HG03135 (cell line): Measurements from ENCODE around the gene EIF2AK2.
"Not testable (repeated sequence)": the region's sequence is repeated elsewhere in the genome, so short reads cannot be mapped to it uniquely, and the experiment has no call there.

Experiments used
- ATAC-seq: cut with Tn5 transposase; IDR thresholded peaks from one replicate; pipeline ENCODE4 v1.9.1; 2021; ENCODE audit warnings: mild to moderate bottlenecking, moderate library complexity; ENCODE audit not compliant: unreplicated experiment

Gene EIF2AK2

DNA sequence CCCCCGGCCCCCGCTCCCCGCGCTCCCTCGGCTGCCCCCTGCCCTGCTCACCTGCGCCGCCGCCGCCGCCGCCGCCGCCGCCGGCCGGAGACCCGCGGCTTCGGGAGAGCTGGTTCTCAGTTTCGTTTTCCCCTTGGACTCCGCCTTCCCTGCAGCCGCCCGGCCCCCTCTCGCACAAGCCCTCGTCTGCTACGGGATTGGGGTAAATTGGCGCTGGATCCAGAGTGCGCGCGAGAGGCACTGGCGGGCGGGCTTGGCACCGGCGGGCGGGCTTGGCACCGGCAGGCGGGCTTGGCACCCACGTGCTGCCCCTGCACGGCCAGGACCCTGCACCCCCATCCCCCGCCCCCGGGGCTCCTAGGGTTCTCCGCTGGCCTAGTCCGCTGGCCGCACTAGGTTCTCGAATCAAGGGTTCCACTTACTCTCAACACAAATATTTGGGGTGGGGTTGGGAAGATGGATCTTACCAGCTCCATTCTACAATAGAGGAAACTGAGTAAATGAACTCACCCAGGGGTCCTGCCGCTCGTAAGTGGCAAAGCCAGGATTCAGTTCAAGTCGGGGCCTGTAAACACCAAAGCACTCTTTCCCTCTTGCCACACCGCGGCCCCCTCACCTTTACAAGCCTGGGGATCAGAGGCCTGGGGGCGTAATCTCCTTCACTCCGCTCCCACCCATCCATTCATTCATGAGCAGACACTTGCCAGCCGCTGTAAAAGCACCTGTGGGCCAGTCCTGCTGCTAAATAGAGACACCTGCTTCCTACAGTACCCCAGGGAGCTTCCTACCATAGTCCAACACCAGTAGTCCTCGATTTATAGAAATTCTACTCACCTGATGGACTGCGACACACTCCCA lies at the start of gene EIF2AK2:
TSS of gene EIF2AK2 (minus strand) at position 124 of the 858 bp plus-strand sequence. CDS start 9,174 bp downstream, outside the sequence.
- ATAC-seq: peak; percentile 94

DNA sequence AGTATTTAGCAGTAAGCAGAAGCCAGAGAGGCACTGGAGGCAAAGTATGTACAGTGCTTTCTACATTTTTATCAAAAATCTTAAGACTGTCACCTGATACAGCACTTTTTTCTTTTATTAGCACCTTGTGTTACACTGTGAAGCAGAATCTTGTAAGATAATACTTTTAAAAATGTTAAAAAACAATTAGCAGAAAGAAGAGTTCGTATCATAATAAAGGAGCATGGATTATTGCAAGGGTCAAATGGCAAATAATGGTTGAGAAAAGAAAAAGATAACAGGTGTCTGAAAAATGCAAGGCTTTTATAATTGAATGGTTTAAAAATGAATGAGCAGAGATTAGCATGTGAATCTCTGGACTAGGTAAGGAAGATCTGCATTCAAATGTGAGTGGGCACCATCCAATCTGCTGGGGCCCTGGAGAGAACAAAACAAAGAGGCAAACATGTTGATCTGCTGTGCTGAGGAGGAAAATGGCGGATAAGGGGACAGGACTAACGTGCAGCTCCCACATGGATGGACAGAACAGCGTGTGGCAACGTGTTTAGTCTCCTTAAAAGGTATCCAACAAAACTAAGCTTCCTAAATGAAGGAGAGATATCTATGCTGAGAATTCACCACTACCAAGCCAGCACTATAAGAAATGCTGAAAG lies 49.0 kb upstream of the EIF2AK2 start:
- no peak for ATAC-seq

DNA sequence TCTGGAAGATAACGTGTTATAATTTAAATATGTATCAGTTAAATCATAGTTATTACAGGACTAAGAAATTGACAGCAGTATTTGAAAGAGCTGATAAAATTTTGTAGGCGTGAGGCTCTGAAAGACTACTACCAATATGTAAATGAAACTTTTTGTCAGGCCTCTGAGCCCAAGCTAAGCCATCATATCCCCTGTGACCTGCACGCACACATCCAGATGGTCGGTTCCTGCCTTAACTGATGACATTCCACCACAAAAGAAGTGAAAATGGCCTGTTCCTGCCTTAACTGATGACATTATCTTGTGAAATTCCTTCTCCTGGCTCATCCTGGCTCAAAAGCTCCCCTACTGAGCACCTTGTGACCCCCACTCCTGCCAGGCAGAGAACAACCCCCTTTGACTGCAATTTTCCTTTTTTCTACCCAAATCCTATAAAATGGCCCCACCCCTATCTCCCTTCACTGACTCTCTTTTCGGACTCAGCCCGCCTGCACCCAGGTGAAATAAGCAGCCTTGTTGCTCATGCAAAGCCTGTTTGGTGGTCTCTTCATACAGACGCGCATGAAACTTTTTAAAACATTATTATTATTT lies 48.4 kb upstream of the EIF2AK2 start:
- not testable (repeated sequence) for ATAC-seq

DNA sequence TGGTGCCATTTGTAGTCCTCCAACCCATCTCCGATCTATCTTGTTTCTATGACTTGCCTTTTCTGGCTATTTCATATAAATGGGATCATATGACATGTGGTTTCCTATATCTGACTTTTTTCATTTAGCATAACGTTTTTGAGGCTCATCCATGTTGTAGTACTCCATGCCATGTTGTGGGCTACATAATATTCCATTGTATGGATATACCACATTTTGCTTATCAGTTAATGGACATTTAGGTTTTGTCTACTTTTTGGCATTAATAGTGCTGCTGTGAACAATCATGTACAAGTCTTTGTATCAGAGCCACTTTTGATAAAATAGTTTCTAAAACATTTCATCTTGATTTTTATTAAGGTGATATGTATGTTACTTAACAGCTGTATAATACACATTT lies 46.9 kb upstream of the EIF2AK2 start:
- no peak for ATAC-seq

DNA sequence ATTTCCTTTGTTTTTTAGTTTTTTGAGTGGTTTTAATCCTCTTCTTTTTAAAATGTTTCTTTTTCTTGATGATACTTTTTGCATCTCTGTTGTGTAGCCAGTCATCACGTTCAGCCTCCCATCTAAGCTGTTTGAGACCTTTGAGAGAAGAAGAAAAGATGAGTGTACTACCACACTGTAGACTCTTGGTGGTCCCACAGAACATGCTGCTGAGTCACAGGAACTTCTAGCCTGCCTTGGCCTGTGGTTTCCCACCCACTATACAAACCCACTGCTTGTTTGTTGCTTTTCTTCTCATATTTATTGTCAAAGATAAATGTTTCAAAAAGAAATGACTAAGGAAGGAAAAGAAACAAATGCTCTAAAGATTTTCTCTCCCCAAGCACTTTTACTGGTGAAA lies 45.0 kb upstream of the EIF2AK2 start:
- ATAC-seq: no peak

DNA sequence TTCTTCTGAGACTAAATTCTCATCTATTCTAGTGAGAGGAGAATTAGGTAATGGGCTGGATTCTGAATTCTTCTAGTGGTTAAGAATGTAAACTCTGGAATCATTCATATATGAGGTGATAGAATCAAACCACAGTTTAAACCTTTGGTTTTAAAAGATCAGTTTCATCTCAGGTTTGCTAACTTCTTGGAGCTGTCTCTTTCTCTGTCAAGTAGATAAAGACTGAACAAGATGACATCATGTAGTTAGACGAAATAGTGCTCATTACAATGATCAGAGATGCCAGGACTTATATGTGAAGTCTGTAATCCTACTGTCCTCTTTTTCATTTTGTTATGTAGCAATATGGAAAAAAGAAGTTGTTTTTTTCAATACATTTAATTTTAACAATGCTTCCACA lies 44.4 kb upstream of the EIF2AK2 start:
- ATAC-seq: no peak

DNA sequence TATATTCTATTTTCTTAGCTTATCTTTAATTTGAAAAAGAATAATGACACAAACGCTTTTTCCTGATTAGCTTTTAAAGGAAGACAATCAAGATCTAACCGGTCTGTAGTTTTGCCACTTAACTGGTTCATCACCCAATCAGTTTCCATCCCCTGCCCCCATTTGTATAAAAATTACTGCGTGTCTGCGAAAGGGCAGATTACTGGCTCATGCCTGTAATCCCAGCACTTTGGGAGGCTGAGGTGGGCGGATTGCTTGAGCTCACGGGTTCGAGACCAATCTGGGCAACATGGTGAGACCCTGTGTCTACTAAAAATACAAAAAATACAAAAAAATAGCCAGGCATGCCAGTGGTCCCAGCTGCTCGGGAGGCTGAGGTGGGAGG lies 41.9 kb upstream of the EIF2AK2 start:
- no peak for ATAC-seq

DNA sequence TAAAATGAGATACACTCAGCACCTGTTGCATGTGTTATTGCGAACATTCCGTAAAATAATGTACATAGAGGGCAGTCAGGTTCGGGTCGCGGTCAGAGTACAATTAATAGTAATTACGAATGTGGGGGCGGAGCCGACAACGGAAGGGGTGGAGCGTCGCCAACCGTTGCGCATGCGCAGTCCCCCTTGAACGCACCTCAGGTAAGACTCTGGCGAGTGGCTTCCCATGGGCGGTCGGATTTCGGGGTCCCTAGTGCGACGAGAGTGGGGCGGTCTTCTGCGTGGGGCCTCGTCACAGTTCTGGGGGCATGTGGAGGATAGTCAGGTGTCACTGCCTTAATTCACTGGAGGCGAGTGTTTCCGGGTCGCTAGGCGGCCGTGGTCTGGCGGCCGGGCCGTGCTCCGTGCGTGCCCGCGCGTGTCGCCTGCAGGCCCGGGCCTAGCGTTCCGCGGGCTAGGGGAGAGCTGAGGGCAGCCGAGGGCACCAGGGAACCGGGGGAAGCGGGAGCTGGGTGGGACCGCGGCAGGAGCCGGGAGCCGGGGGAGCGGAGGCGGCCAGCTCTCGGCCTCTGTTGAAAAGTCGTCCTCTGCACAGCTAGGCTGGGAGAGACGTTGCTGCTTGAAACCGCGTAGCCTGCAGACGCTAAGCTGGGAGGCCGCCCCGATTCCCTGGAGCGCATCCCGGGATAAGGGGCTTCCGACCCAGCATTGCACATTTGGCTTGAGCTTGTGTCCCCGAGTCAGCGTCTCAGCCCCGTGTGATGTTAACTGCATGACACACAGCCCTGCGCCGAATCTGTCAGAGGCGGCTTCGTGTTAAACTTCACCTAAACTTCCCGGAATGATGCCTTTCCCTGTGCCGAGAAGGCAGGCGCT lies 39.8 kb upstream of the EIF2AK2 start, which contains the start of gene CEBPZOS:
TSS of gene CEBPZOS (plus strand) at position 177 of the 876 bp plus-strand sequence. CDS start 3,209 bp downstream, outside the sequence.
- peak; percentile 73 for ATAC-seq

DNA sequence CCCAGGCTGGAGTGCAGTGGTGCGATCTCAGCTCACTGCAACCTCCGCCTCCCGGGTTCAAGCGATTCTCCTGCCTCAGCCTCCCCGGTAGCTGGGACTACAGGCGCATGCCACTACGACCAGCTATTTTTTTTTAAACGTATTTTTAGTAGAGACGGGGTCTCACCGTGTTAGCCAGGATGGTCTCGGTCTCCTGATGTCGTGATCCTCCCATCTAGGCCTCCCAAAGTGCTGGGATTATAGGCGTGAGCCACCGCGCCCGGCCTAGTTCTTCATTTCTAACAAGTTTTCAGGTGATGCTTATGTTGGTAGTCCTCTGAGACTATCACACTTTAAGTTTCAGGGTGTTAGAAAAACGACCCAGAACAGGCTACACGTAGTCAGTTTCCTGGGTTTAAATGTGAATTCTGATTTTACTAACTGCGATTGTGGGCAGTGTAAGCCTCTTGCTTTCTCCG lies 39.1 kb upstream of the EIF2AK2 start:
- not testable (repeated sequence) for ATAC-seq

DNA sequence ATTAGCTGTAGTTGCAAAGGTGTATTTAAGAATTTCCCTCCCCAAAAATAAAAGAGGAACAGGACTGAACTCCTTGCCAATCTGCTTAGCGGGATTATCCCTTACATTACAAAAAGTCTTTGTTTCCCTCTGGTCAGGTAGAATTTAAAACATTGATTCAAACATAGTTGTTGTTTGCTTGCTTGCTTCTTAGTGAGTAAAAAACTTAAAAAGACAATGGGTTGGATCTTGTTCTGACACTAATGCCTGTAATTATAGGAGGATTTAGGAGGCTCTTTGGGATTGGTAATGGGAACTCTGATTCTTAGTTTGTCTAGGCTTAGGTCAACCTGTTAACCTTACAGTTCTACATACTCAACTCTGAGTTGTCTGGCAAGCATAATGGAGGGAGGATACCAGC lies 35.8 kb upstream of the EIF2AK2 start:
- no peak for ATAC-seq

DNA sequence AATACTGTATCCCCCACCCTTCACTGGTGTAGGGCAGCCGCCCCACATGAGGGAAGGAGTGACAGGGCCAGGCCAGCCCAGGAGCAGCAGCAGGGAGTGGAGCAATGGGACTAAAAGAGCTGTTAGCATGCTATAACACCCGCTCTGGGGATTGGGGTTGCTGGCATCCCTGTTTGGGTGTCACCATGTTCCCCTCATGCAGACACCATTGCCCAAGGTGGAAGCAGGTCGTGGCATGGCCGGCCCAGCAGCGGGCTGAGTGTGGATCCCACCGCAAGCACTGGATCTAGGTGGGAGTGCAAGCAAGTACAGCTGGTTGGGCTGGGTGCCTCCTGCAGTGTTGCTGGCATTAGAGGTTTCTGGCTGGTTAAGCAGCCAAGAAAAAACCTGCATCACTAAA lies 35.0 kb upstream of the EIF2AK2 start:
- no peak for ATAC-seq

DNA sequence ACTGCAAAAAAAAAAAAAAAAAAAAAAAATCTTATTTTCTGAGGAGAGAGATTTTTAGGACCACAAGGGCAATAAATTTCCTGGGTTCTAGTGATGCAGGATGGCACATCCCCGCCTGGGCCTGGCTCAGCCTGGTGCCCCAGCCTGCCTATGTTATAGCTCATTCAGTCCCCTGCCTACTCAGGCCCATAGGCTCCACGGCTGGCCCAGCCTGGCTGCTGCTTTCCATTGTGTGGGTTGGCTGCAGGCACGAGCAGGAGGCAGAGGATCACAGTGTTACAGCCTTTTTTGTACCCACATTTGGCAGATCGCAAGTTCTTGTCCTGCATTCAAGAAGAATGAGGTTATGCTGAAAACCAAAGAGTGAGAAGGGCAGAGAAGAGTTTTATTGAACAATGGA lies 34.5 kb upstream of the EIF2AK2 start:
- ATAC-seq: no peak

DNA sequence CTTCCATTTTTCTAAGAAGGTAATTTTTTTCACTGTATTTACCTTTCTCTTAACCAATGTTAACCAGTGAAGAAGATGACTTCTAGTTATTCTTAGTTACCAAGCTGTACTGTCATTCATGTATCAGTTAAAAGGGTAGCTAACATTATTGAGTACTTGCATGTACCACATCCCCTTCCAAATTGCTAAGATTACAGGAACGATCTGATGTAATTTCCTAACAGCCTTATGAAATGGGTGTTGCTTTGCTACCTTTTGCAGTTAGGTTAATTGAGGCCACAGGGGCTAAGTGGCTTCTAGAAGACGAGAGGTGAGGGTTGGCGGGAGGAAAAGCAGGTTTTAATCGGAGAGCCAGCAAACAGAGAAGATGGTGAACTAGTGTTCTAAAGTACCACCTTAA lies 33.5 kb upstream of the EIF2AK2 start:
- ATAC-seq: no peak

DNA sequence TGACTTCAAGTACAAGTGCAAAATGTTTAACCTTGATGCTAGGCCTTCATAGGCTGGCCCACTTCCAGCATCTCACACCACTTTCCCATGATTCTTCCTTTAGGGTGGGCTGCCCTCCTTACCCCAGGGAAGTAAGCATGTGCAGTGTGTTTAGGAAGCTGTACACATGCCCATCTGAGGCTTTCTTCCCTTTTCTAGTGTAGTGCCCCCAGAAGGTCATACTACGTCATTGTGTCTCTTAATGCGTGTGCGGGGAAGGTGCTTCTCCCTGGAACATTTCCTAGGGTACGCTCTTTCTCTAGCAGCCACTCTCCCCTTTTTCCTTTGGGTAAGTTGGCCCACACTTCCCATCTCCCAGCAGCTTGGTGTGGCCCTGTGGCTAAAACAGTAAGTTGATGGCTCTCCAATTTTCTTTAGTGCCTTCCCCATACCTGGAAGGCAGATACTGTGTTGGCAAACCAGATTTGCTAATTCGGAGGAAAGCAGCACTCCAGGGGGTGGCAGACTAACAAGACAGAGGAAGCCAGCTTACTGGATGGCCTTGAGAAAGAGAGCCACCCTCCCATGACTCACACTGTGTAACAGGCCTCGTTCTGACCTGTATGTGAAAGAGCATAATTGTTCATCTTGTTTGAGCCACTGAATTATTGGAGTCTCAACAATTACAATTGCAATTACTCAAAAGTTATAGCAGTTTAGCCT lies 32.8 kb upstream of the EIF2AK2 start:
- ATAC-seq: no peak

DNA sequence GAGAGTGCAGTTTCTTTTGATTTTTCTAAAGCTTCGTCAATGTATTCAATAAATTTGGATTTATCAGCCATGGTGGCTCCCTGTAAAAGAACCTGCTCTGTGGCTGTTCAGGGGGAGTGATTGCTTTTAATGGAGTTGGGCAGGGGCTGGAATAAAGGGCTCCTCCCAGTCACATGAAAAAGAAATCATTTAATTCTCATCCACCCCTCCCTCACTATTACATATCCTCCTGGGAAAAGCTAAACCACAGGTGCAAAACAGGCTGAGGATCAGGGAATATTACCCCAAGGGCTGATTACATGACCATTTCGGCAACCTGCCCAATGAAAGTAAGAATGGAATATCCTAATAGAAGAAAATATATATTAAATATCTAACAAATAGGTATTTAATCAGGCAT lies 31.8 kb upstream of the EIF2AK2 start, which contains the start of gene SULT6B1:
TSS of gene SULT6B1 (minus strand) at position 101 of the 400 bp plus-strand sequence. CDS start at position 71, 30 bp downstream.
- ATAC-seq: no peak

DNA sequence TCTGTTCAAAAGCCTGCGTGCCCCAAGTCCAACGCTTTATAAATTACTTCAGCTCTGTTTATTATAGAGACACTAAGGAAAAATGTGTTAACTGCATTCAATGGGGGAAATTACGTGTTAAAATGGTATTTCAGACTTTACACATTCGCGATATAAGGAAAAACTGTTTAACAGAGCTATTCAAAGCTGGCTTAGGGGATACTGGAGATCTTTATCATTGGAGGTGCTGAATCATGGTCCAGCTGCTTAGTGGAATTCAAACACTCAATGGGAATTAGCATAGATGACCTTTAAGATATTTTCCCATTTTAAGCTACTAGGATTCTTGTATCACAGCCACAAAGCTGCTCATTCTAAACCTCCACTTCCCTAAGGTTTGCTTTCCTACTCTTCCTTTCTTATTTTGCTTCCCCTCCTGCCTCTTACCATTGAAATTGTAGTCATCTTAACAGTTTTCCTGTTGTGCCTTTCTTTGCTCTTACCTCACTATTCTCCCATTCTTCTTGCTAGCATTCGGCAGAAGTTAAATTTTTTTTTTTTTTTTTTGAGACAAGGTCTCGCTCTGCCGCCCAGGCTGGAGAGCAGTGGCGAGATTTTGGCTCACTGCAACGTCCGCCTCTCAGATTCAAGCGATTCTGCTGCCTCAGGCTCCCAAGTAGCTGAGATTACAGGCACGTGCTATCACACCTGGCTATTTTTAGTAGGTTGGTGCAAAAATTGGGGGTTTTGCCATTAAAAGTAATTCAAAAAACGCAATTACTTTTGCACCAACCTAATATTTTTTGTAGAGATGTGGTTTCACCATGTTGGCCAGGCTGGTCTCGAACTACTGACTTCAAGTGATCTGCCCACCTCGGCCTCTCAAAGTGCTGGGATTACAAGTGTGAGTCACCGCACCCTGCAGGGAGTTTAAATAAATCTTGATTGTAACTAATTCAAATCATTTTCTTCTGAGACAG lies 25.2 kb upstream of the EIF2AK2 start:
- no peak for ATAC-seq

DNA sequence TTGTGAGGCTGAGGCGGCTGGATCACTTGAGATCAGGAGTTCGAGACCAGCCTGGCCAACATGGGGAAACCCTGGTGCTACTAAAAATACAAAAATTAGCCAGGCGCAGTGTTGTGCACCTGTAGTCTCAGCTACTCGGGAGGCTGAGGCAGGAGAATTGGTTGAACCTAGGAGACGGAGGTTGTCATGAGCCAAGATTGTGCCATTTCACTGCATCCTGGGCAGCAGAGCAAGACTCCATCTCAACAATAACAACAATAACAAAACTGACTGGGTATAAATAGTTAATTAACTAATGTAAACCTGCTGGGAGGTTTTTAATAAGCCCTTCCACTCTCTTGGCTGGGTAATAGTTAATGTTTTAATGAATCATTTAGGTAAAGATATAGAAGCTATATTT lies 23.9 kb upstream of the EIF2AK2 start:
- ATAC-seq: no peak

DNA sequence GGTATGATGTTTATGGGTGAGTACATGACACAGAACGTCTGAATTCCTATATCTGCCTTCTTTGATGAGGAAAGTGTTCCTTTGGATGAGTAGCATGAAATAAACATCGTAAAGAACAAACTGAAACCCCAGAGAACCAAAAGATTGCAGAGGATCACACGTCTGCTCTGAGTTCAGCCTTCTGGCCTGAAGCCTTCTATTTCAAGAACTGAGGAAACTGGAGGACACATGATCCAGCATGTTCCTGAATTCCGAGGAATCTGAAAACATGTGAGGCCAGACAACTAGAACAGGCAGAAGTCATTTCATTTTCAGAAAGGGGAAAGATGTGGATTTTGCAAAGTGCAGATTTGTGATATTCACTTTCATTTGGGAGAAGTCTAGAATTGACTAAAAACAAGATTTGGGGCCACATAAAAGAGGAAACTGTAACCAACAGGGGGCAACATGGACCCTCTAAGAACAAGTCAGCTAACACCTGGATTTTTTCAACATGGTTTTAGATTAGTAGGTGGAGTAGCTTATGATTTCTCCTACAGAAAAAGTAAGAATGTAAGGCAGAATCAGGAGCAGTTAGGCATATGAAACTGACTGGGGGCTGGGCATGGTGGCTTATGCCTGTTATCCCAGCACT lies 23.3 kb upstream of the EIF2AK2 start:
- ATAC-seq: no peak
